GM21367 (cell line): Measurements from ENCODE around the gene BAG3.
"Not testable (repeated sequence)": the region's sequence is repeated elsewhere in the genome, so short reads cannot be mapped to it uniquely, and the experiment has no call there.

Source experiments
- ATAC-seq: cut with Tn5 transposase; IDR thresholded peaks from one replicate; pipeline ENCODE4 v1.9.1; 2021; ENCODE audit not compliant: unreplicated experiment

BAG3 gene

GRCh38 chr10:119689016-119689580 lies 37.9 kb downstream of the BAG3 start:
- no peak for ATAC-seq

GRCh38 chr10:119691726-119692125 lies 40.5 kb downstream of the BAG3 start:
- no peak for ATAC-seq

- no peak for ATAC-seq
Observed at GRCh38 chr10:119693262-119693957, 42.2 kb downstream of the BAG3 start.

- no peak for ATAC-seq
Observed at GRCh38 chr10:119694608-119695007, 43.4 kb downstream of the BAG3 start.

- ATAC-seq = peak; percentile 46
Observed at GRCh38 chr10:119700321-119700954, 49.3 kb downstream of the BAG3 start.

GRCh38 chr10:119701861-119702260 lies 50.7 kb downstream of the BAG3 start:
- no peak for ATAC-seq

- no peak for ATAC-seq
Observed at GRCh38 chr10:119702583-119702982, 51.4 kb downstream of the BAG3 start.

GRCh38 chr10:119703903-119704508 lies 52.8 kb downstream of the BAG3 start:
- no peak for ATAC-seq

- ATAC-seq = no peak
Observed at GRCh38 chr10:119705434-119705831, 54.3 kb downstream of the BAG3 start.

GRCh38 chr10:119706521-119707278 lies 55.5 kb downstream of the BAG3 start:
- ATAC-seq = no peak

GRCh38 chr10:119707331-119707730 lies 56.2 kb downstream of the BAG3 start:
- ATAC-seq = not testable (repeated sequence)

GRCh38 chr10:119710935-119711334 lies 59.8 kb downstream of the BAG3 start:
- ATAC-seq = not testable (repeated sequence)

GRCh38 chr10:119713744-119714483 lies 62.7 kb downstream of the BAG3 start:
- ATAC-seq = no peak

GRCh38 chr10:119714484-119714816 lies 63.3 kb downstream of the BAG3 start:
- no peak for ATAC-seq

- no peak for ATAC-seq
Observed at GRCh38 chr10:119715628-119716505, 64.7 kb downstream of the BAG3 start.

- no peak for ATAC-seq
Observed at GRCh38 chr10:119723161-119723560, 72.0 kb downstream of the BAG3 start.

- ATAC-seq = no peak
Observed at GRCh38 chr10:119723624-119724023, 72.4 kb downstream of the BAG3 start.

GRCh38 chr10:119724593-119725516 lies 73.7 kb downstream of the BAG3 start:
- no peak for ATAC-seq

- ATAC-seq = no peak
Observed at GRCh38 chr10:119725517-119725827, 74.3 kb downstream of the BAG3 start.
